ENCODE measurements around the gene CUX1. TPM values are rescaled to one million over a fixed set of nuclear protein-coding genes. Genes with fewer than 3 reads are reported as not detected.

CUX1 gene
- total RNA-seq, 1 experiment from 2014 or later = 116 TPM

DNA sequence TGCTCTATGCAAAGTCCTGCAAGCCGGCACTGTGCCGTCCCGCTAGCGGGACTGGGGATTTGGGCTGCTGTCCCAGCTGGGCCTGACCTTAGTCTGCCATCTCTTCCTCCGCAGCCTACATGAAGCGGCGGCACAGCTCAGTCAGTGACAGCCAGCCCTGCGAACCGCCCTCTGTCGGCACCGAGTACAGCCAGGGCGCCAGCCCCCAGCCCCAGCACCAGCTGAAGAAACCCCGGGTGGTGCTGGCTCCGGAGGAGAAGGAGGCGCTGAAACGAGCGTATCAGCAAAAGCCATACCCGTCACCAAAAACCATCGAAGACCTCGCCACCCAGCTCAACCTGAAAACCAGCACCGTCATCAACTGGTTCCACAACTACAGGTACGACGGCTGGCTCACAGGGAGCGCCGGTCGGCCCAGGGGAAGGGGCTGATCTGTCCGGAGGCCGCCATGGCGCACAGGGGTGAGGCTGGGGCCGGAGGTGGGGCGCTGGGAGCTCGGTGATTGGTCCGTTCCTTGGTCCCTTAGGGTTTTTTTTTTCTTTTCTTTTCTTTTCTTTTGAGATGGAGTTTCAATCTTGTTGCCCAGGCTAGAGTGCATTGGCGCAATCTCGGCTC, 421.9 kb downstream of the CUX1 start:
- Mint-ChIP-seq H3K4me3 (ENCODE audit: unreplicated experiment) (no peak overlapping the region), H3K27ac (ENCODE audit: unreplicated experiment) (no peak overlapping the region), H3K9me3 (ENCODE audit: unreplicated experiment) (no peaks in the 10 kb centered on the region), H3K4me1 (ENCODE audit: low read depth, unreplicated experiment) (no peaks in the 10 kb centered on the region), H3K36me3 (ENCODE audit: insufficient read depth, unreplicated experiment) (peaks cover 78% of the 10 kb centered on the region), H3K27me3 (ENCODE audit: insufficient read depth, unreplicated experiment) (no peaks in the 10 kb centered on the region)
- TF ChIP-seq, protein P1, sequence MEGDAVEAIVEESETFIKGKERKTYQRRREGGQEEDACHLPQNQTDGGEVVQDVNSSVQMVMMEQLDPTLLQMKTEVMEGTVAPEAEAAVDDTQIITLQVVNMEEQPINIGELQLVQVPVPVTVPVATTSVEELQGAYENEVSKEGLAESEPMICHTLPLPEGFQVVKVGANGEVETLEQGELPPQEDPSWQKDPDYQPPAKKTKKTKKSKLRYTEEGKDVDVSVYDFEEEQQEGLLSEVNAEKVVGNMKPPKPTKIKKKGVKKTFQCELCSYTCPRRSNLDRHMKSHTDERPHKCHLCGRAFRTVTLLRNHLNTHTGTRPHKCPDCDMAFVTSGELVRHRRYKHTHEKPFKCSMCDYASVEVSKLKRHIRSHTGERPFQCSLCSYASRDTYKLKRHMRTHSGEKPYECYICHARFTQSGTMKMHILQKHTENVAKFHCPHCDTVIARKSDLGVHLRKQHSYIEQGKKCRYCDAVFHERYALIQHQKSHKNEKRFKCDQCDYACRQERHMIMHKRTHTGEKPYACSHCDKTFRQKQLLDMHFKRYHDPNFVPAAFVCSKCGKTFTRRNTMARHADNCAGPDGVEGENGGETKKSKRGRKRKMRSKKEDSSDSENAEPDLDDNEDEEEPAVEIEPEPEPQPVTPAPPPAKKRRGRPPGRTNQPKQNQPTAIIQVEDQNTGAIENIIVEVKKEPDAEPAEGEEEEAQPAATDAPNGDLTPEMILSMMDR (IDR thresholded peaks at IDR 0.05; ENCODE audit: insufficient read depth in 1 of 2, low read depth in 1 of 2, low read length in 1 of 2, severe bottlenecking in 1 of 2, unreplicated experiment in 1 of 2) = no peak
- intact Hi-C loops (cut with micrococcal nuclease; ENCODE audit: unreplicated experiment) = no loop called here
- Histone ChIP-seq H3K9me3 (no peaks in the 10 kb centered on the region), H3K4me3 (ENCODE audit: low read depth, low read length) (no peak overlapping the region), H3K4me1 (no peaks in the 10 kb centered on the region; the same call in 1 of the 2 replicates), H3K27me3 (replicated peaks; ENCODE audit: control insufficient read depth, insufficient read depth, low read length) (no peaks in the 10 kb centered on the region), H3K36me3 (ENCODE audit: control insufficient read depth, insufficient read depth, low read length) (no peaks in the 10 kb centered on the region)
- no TSS peak for BruUV-seq (replicated peaks)
- ChIA-PET POLR2A (no interaction called here), CTCF (no interaction called here)
- no peak for DNase-seq

GRCh38 chr7:102241431-102241830, 424.0 kb downstream of the CUX1 start:
- no peaks in the 10 kb centered on the region for H3K27me3 ChIP-seq (replicated peaks; ENCODE audit: control insufficient read depth, insufficient read depth, low read length)
- Mint-ChIP-seq H3K9me3 (ENCODE audit: unreplicated experiment) (no peaks in the 10 kb centered on the region), H3K27me3 (ENCODE audit: insufficient read depth, unreplicated experiment) (no peaks in the 10 kb centered on the region), H3K4me3 (ENCODE audit: unreplicated experiment) (no peak overlapping the region), H3K27ac (ENCODE audit: unreplicated experiment) (no peak overlapping the region), H3K4me1 (ENCODE audit: low read depth, unreplicated experiment) (no peaks in the 10 kb centered on the region), H3K36me3 (ENCODE audit: insufficient read depth, unreplicated experiment) (peaks cover 70% of the 10 kb centered on the region)
- no TSS peak for BruUV-seq (replicated peaks)
- no peaks in the 10 kb centered on the region; the same call in 1 of the 2 replicates for H3K4me1 ChIP-seq
- no peaks in the 10 kb centered on the region for H3K9me3 ChIP-seq
- intact Hi-C loops (cut with micrococcal nuclease; ENCODE audit: unreplicated experiment) = no loop called here
- ChIA-PET CTCF (no interaction called here), POLR2A (no interaction called here)
- TF ChIP-seq, protein P1 (IDR thresholded peaks at IDR 0.05; ENCODE audit: insufficient read depth in 1 of 2, low read depth in 1 of 2, low read length in 1 of 2, severe bottlenecking in 1 of 2, unreplicated experiment in 1 of 2) = no peak
- no peaks in the 10 kb centered on the region; the same call in 1 of the 2 replicates for H3K36me3 ChIP-seq (ENCODE audit: control insufficient read depth, insufficient read depth, low read length)
- no peak for DNase-seq
- H3K4me3 ChIP-seq (ENCODE audit: low read depth, low read length) = no peak overlapping the region

DNA sequence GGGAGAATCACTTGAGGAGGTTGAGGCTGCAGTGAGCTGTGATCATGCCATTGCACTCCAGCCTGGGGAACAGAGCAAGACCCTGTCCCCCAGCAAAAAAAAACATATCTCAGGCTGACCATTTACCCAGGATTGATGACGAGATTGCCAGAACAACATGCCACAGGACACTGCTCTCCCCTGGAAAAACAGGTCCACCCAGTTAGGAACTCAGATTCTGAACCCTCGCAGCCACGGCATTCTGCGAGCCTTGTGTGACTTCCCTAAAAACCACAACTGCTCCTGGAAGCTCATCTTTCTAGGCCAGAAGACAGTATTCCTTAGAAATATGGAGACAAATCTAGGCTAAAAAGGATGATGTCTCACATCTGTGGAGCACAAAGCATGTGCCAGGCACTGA, 427.2 kb downstream of the CUX1 start:
- no peak for DNase-seq
- Mint-ChIP-seq H3K36me3 (ENCODE audit: insufficient read depth, unreplicated experiment) (peaks cover 65% of the 10 kb centered on the region), H3K4me1 (ENCODE audit: low read depth, unreplicated experiment) (no peaks in the 10 kb centered on the region), H3K27me3 (ENCODE audit: insufficient read depth, unreplicated experiment) (no peaks in the 10 kb centered on the region), H3K9me3 (ENCODE audit: unreplicated experiment) (no peaks in the 10 kb centered on the region), H3K27ac (ENCODE audit: unreplicated experiment) (peak overlapping the region; percentile 53), H3K4me3 (ENCODE audit: unreplicated experiment) (no peak overlapping the region)
- TF ChIP-seq, protein P1 (IDR thresholded peaks at IDR 0.05; ENCODE audit: insufficient read depth in 1 of 2, low read depth in 1 of 2, low read length in 1 of 2, severe bottlenecking in 1 of 2, unreplicated experiment in 1 of 2) = no peak
- H3K4me1 ChIP-seq = no peaks in the 10 kb centered on the region
- intact Hi-C loops (cut with micrococcal nuclease; ENCODE audit: unreplicated experiment) = no loop called here
- H3K4me3 ChIP-seq (ENCODE audit: low read depth, low read length) = no peak overlapping the region
- BruUV-seq (replicated peaks) = no TSS peak
- H3K9me3 ChIP-seq = no peaks in the 10 kb centered on the region
- ChIA-PET CTCF (no interaction called here), POLR2A (no interaction called here)
- no peaks in the 10 kb centered on the region for H3K27me3 ChIP-seq (replicated peaks; ENCODE audit: control insufficient read depth, insufficient read depth, low read length)
- no peaks in the 10 kb centered on the region; the same call in 1 of the 2 replicates for H3K36me3 ChIP-seq (ENCODE audit: control insufficient read depth, insufficient read depth, low read length)

Data from Caco-2 (cell line).